Measurements from ENCODE around the gene MIP.

GRCh38 chr12:56468216-56469006, 14.0 kb upstream of the MIP start, which contains the start of gene SPRYD4:
- no peak for TF ChIP-seq REST (tag by site-specific recombination; IDR thresholded peaks at IDR 0.05)
- peak; percentile 93 for TF ChIP-seq ZNF629 (tag by site-specific recombination; IDR thresholded peaks at IDR 0.05)
- TF ChIP-seq ZBTB8A (tag by site-specific recombination; IDR thresholded peaks at IDR 0.05): peak; percentile 99
- no peak for TF ChIP-seq ZNF654 (tag by site-specific recombination; IDR thresholded peaks at IDR 0.05; ENCODE audit: low read depth)
- peak; percentile 94 for TF ChIP-seq CTCF (tag by site-specific recombination; IDR thresholded peaks at IDR 0.05)
- no peak for TF ChIP-seq ZNF623 (tag by site-specific recombination; IDR thresholded peaks at IDR 0.05)
- TF ChIP-seq ZNF132 (tag by site-specific recombination; IDR thresholded peaks at IDR 0.05; ENCODE audit: borderline replicate concordance): no peak
- TF ChIP-seq ZBTB49 (tag by site-specific recombination; IDR thresholded peaks at IDR 0.05; ENCODE audit: low read depth): no peak
